C4-2B (cell line): Measurements from ENCODE around the gene CCDC91.

Experiments used
- ZFX ChIP-seq: fragments of 450-650 bp; IDR thresholded peaks from 2 replicates; pipeline ENCODE4 v1.6.1; 2017
- TF ChIP-seq, protein P1 (sequence below): fragments of 450-650 bp; conservative IDR thresholded peaks from 2 replicates; pipeline ENCODE4 v1.5.1; 2017; ENCODE audit warnings: mild to moderate bottlenecking

DNA sequence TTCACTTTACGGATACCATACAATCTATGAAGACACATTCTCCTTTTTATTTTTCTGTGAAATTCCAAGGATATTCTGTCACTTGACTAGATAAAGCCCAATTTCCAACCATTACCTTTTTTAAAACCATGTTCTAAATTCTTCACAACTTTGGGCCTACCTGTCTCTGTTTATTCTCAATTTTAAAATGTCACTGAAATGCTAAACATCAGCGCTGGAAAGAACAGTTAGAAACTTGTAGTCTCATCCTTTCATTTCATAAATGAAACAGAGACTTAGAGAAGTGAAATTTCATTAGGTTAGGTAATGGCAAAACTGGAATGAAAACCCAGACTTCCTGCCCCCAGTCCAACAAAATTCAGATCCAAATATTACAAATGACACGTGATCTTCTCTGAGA lies 396.2 kb downstream of the CCDC91 start:
- TF ChIP-seq, protein P1, sequence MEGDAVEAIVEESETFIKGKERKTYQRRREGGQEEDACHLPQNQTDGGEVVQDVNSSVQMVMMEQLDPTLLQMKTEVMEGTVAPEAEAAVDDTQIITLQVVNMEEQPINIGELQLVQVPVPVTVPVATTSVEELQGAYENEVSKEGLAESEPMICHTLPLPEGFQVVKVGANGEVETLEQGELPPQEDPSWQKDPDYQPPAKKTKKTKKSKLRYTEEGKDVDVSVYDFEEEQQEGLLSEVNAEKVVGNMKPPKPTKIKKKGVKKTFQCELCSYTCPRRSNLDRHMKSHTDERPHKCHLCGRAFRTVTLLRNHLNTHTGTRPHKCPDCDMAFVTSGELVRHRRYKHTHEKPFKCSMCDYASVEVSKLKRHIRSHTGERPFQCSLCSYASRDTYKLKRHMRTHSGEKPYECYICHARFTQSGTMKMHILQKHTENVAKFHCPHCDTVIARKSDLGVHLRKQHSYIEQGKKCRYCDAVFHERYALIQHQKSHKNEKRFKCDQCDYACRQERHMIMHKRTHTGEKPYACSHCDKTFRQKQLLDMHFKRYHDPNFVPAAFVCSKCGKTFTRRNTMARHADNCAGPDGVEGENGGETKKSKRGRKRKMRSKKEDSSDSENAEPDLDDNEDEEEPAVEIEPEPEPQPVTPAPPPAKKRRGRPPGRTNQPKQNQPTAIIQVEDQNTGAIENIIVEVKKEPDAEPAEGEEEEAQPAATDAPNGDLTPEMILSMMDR: no peak
- no peak for TF ChIP-seq ZFX
